SK-N-SH treated with all-trans-retinoic acid at 6 μM for 48 hours (cell line): Measurements from ENCODE around the gene NAPG.

Experiments used
- BACH2 ChIP-seq: fragments of 250-450 bp; sonication (Bioruptor Pico); IDR thresholded peaks from 2 replicates; pipeline ENCODE4 v1.9.0; 2021; ENCODE audit warnings: mild to moderate bottlenecking, borderline replicate concordance
- CREB5 ChIP-seq: fragments of 250-450 bp; sonication (Bioruptor Pico); IDR thresholded peaks from 2 replicates; pipeline ENCODE4 v1.5.1; 2020; ENCODE audit warnings: low read depth, mild to moderate bottlenecking, moderate library complexity
- ESRRG ChIP-seq: fragments of 250-450 bp; sonication (Bioruptor Pico); IDR thresholded peaks from 2 replicates; pipeline ENCODE4 v1.6.1; 2021; ENCODE audit warnings: mild to moderate bottlenecking
- GLIS3 ChIP-seq: fragments of 250-450 bp; sonication (Bioruptor Pico); IDR thresholded peaks from 2 replicates; pipeline ENCODE4 v1.5.0; 2020; ENCODE audit warnings: mild to moderate bottlenecking, moderate library complexity
- OSR1 ChIP-seq: fragments of 250-450 bp; sonication (Bioruptor Pico); IDR thresholded peaks from 2 replicates; pipeline ENCODE4 v1.8.0; 2022; ENCODE audit warnings: moderate library complexity, mild to moderate bottlenecking, inconsistent platforms
- PATZ1 ChIP-seq: fragments of 250-450 bp; sonication (Bioruptor Pico); IDR thresholded peaks from 2 replicates; pipeline ENCODE4 v1.8.0; 2020; ENCODE audit warnings: mild to moderate bottlenecking, moderate library complexity, borderline replicate concordance
- POU6F1 ChIP-seq: fragments of 250-450 bp; sonication (Bioruptor Pico); IDR thresholded peaks from 2 replicates; pipeline ENCODE4 v1.8.0; 2021; ENCODE audit warnings: low read depth, mild to moderate bottlenecking, moderate library complexity, borderline replicate concordance
- SNAI2 ChIP-seq: fragments of 250-450 bp; sonication (Bioruptor Pico); IDR thresholded peaks from 2 replicates; pipeline ENCODE4 v1.5.0; 2020; ENCODE audit warnings: mild to moderate bottlenecking, moderate library complexity
- TSHZ2 ChIP-seq: fragments of 250-450 bp; sonication (Bioruptor Pico); IDR thresholded peaks from 2 replicates; pipeline ENCODE4 v1.5.0; 2020; ENCODE audit warnings: mild to moderate bottlenecking, moderate library complexity
- ZFP30 ChIP-seq: fragments of 450-650 bp; formaldehyde crosslinking; IDR thresholded peaks from 2 replicates; pipeline ENCODE4 v1.5.0; 2022; ENCODE audit warnings: mild to moderate bottlenecking, moderate library complexity
- ZNF565 ChIP-seq: fragments of 450-650 bp; formaldehyde crosslinking; conservative IDR thresholded peaks from 2 replicates; pipeline ENCODE4 v1.5.0; 2020; ENCODE audit warnings: low read depth, mild to moderate bottlenecking, moderate library complexity
- ZNF70 ChIP-seq: fragments of 450-650 bp; formaldehyde crosslinking; IDR thresholded peaks from 2 replicates; pipeline ENCODE4 v1.5.0; 2020; ENCODE audit warnings: mild to moderate bottlenecking, moderate library complexity

- TF ChIP-seq ZNF565 (CRISPR knock-in tag) = no peak
- TF ChIP-seq ZFP30 = no peak
- no peak for TF ChIP-seq ZNF70 (CRISPR knock-in tag)
- TF ChIP-seq BACH2 = no peak
- no peak for TF ChIP-seq GLIS3 (CRISPR knock-in tag)
- no peak for TF ChIP-seq ESRRG (CRISPR knock-in tag)
- no peak for TF ChIP-seq SNAI2 (CRISPR knock-in tag)
- TF ChIP-seq OSR1 (CRISPR knock-in tag) = no peak
- no peak for TF ChIP-seq PATZ1 (CRISPR knock-in tag)
- no peak for TF ChIP-seq POU6F1 (CRISPR knock-in tag)
- no peak for TF ChIP-seq CREB5
- TF ChIP-seq TSHZ2 = no peak
Measured at GRCh38 chr18:10524507-10525370, 1.1 kb upstream of the NAPG start.
